ENCODE results near the gene DLG1. TPM values are rescaled to one million over a fixed set of nuclear protein-coding genes. Genes with fewer than 3 reads are reported as not detected.

DLG1 gene
- total RNA-seq, 1 donor from 2014 or later, result 60.1 TPM

GRCh38 chr3:197031315-197032285 lies 266.8 kb downstream of the DLG1 start:
- no peaks in the 10 kb centered on the region for H3K36me3 ChIP-seq
- intact Hi-C loops (cut with micrococcal nuclease), result no loop called here
- H3K27ac ChIP-seq (replicated peaks), result peak overlapping the region; percentile 78

DNA sequence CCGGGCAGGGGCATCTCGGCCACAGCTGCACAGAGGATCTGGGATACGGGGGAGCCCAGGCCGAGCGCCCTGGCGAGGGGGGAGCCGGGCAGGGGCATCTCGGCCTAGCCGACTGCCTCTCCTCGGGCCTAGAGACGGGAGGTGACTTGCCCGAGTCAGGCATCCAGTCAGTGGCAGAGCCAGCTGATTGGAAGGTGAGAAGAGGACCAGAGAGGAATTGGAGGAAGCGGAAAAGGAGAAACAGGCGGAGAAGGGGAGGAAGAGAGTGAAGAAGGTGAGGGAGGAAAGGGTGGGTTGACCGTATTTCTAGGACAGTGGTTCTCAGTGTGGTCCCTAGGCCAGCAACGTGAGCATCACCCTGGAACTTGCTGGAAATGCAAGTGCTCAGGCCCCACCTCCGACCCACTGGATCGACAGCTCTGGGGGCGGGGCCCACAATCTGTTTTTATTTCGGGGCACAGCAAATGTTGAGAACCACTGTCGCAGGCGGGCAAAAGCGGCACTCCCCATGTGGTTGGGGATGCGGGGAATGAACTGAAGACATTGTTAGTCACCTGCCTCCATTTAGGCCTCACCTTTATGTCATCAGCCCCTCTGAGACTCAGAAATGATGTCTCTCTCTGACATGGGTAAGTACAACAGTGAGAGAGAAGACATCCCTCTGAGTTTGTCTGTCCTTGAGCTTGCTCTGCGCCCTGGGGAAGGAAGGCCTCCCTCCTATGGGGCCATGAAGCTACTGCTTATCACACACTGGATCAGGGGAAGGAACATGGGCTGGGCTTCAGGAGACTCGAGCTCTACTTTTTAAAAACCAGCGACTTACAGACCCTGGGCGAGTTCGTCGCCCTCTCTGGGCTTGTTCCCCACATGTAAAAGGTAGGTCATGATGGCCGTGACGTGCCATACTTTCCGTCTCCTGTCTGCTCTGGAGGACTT lies 267.8 kb downstream of the DLG1 start:
- no peak for DNase-seq
- Histone ChIP-seq H3K4me1 (peaks cover 42% of the 10 kb centered on the region), H3K27me3 (ENCODE audit: low read depth) (peaks cover 17% of the 10 kb centered on the region), H3K9me3 (replicated peaks) (no peaks in the 10 kb centered on the region), H3K27ac (replicated peaks) (peak overlapping the region; percentile 78), H3K4me3 (peak overlapping the region; percentile 70), H3K36me3 (no peaks in the 10 kb centered on the region)
- TF ChIP-seq, protein P1, sequence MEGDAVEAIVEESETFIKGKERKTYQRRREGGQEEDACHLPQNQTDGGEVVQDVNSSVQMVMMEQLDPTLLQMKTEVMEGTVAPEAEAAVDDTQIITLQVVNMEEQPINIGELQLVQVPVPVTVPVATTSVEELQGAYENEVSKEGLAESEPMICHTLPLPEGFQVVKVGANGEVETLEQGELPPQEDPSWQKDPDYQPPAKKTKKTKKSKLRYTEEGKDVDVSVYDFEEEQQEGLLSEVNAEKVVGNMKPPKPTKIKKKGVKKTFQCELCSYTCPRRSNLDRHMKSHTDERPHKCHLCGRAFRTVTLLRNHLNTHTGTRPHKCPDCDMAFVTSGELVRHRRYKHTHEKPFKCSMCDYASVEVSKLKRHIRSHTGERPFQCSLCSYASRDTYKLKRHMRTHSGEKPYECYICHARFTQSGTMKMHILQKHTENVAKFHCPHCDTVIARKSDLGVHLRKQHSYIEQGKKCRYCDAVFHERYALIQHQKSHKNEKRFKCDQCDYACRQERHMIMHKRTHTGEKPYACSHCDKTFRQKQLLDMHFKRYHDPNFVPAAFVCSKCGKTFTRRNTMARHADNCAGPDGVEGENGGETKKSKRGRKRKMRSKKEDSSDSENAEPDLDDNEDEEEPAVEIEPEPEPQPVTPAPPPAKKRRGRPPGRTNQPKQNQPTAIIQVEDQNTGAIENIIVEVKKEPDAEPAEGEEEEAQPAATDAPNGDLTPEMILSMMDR (IDR thresholded peaks at IDR 0.05; ENCODE audit: borderline replicate concordance), result no peak
- intact Hi-C loops (cut with micrococcal nuclease), result no loop called here

More at GRCh38 chr3:197031315-197032285, 266.8 kb downstream of the DLG1 start:
- Histone ChIP-seq H3K4me1 (peaks cover 48% of the 10 kb centered on the region), H3K9me3 (replicated peaks) (no peaks in the 10 kb centered on the region), H3K27me3 (ENCODE audit: low read depth) (peaks cover 17% of the 10 kb centered on the region), H3K4me3 (no peak overlapping the region)
- TF ChIP-seq, protein P1 (IDR thresholded peaks at IDR 0.05; ENCODE audit: borderline replicate concordance), result no peak
- peak; percentile 58 for DNase-seq

DNA sequence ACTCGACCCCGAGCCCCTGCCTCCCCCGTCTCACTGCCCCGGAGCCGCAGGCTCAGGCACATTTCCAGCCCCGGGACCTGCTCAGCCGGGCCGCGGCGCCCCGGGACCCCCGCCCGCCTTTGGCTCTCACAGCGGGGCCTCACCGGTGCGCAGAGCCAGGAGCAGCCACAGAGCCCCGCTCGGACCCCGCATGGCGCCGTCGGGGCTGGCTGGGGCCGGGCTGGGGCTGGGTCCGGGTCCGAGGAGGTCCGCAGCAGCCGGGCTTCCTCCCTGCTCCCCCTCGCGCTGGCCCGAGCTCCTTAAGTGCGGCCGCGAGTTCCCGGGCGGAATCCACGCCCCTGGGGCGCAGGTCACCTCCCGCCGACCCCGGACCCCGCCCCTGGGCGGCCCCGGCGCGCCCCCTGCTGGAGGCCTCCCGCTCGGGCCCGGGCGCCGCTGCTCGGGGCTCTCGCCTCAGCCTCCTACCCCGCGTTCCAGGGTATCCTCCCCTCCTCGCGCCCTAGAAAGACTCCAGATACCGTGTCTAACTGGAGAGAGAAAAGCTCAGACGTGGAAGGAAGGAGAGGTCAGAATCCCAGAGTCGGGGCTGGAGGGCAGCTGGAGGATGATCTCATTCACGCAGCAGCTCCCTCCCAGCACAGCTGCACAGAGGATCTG lies 268.8 kb downstream of the DLG1 start, which contains the start of gene MELTF:
Gene MELTF, minus strand, starts transcription at position 307 of the 657 bp plus-strand sequence. Its CDS starts 115 bp downstream, at position 192.
- Histone ChIP-seq H3K9me3 (replicated peaks) (no peaks in the 10 kb centered on the region), H3K36me3 (no peaks in the 10 kb centered on the region), H3K27ac (replicated peaks) (peak within 1 kb of the TSS; percentile 78), H3K4me3 (peak within 1 kb of the TSS; percentile 70), H3K27me3 (ENCODE audit: low read depth) (peaks cover 18% of the 10 kb centered on the region), H3K4me1 (peaks cover 37% of the 10 kb centered on the region)
- peak; percentile 68 for DNase-seq
- TF ChIP-seq, protein P1 (IDR thresholded peaks at IDR 0.05; ENCODE audit: borderline replicate concordance), result peak; percentile 83
- intact Hi-C loops (cut with micrococcal nuclease), result no loop called here

DNA sequence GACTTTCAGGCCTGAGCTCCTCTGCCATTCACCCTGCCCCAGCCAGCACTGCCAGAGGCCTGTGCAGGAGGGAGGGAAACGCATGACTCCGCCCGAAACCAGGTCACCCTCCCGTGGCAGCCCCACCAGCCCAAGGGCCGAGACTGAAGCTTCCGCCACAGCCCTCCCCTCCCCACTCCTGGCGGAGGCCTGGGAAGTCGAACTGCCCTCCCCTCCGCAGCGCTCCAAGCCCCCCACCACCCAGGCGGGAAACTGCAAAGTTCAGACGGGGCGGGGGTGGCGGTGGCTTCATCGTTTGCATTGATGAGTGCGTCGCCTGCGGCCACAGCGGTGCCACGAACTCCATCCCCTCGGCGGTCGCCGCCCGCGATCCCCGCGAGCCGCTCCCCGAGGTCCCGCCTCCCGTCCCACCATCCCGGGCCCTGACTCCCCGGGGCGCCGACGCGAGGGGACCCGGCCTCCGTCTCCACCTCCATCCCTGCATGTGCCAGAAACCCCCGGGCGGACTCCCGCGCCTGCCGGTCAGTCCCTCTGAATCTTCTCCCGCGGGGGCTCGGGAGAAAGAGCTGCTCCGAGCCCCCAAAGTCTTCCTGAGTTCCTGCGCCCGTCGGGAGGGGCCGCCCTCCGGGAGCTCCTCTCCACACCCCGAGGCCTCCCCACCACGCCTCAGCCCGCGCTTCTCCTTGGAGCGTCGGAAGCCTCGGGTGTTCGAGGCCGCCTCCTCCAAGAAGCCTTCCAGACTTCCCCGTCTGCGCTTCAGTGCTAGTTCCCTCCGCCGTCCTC lies 269.5 kb downstream of the DLG1 start:
- Histone ChIP-seq H3K36me3 (no peaks in the 10 kb centered on the region), H3K27me3 (ENCODE audit: low read depth) (peaks cover 25% of the 10 kb centered on the region), H3K4me1 (peaks cover 37% of the 10 kb centered on the region), H3K4me3 (peak overlapping the region; percentile 70), H3K9me3 (replicated peaks) (no peaks in the 10 kb centered on the region), H3K27ac (replicated peaks) (peak overlapping the region; percentile 78)
- no peak for DNase-seq
- intact Hi-C loops (cut with micrococcal nuclease), result no loop called here
- TF ChIP-seq, protein P1 (IDR thresholded peaks at IDR 0.05; ENCODE audit: borderline replicate concordance), result no peak

Data from left ventricle myocardium inferior (tissue), 1 donor.